ENCODE measurements around the gene TTC16. TPM values are rescaled to one million over a fixed set of nuclear protein-coding genes. Genes with fewer than 3 reads are reported as not detected.

Gene TTC16
- total and polyA plus RNA-seq, 2 donors (not counting 3 experiments of a cell fraction or from before 2014, with no cell fraction given): not detected

DNA sequence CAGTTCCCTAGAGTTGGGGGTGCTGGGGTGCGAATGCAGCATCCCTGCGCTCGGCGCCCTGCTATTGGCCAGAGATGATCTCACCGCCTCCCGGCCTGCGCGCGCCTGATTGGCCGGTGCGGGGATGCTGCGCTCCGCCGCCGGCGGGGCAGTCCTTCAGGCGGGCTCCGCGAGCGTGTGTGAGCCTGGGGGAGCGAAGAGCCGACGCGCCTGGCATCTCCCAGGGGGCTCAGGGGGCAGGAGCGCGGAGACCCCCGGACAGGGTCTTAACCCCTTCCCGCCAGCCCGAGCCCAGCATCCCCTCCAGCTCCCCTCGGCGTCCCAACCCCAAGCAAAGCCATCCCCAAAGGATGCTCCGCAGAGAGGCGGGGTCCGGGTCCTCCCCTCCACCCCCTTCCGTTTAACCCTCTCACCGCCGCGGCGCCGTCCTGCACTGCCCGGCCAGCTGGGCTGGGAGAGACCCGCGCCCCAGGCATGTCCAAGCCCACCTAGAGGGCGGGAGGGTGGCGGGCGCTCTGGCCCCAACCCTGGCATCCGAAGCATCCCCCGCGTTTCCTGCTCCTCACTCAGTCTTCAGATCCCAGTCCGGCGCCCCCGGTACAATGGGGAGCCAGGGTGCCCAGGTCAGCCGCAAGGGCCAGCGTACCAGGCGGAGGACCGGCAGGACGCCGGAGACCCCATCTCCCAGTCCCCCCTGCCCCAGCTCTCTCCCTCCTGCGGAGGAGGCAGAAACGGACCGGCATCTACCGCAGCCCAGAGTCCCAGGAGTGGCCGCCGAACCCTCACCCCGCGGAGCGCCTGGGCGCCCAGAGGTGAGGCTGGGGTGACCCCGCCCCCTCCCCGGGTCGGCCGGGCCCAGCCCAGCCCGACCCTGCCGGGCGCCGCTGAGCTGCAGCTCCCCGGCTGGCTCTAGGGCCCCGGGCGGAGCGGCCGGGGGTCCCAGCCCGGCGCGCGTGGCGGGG, 38.5 kb downstream of the TTC16 start:
- dilution Hi-C loops (cut with MboI; ENCODE audit: extremely low pct_ligation_motif_present, low sequenced_read_pairs) (no loop called here), intact Hi-C loops (cut with micrococcal nuclease) (loop anchor here (2.0 kb wide), 1 partner anchor 16 kb away; no protein-coding TSS in a partner anchor)
- FAIRE-seq: no peak
- no peak overlapping the region for H2AFZ ChIP-seq (ENCODE audit: low read depth, low read length)
- H3K27ac ChIP-seq (ENCODE audit: insufficient read depth, low read depth, low read length): no peak overlapping the region
- no peaks in the 10 kb centered on the region for H3K9me1 ChIP-seq (replicated peaks; ENCODE audit: control insufficient read depth, extremely low read depth, insufficient read depth, low read length)
- DNase-seq (ENCODE audit: low read depth, low spot score): no peak
- TF ChIP-seq, protein P1, sequence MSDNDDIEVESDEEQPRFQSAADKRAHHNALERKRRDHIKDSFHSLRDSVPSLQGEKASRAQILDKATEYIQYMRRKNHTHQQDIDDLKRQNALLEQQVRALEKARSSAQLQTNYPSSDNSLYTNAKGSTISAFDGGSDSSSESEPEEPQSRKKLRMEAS (IDR thresholded peaks at IDR 0.05; ENCODE audit: insufficient read depth, insufficient read length): no peak
- no peak for TF ChIP-seq POLR2A (IDR thresholded peaks at IDR 0.05; ENCODE audit: low read depth, low read length)
- TF ChIP-seq EZH2 (IDR thresholded peaks at IDR 0.05; ENCODE audit: borderline replicate concordance, low read depth, low read length, severe bottlenecking): no peak
- no peak for TF ChIP-seq MYC (IDR thresholded peaks at IDR 0.05; ENCODE audit: low read depth, low read length)
- no peak for TF ChIP-seq FOS (IDR thresholded peaks at IDR 0.05; ENCODE audit: borderline replicate concordance, insufficient read depth, low read length)
- no peak for TF ChIP-seq GATA2 (IDR thresholded peaks at IDR 0.05; ENCODE audit: insufficient read depth, insufficient read length, low read depth, low read length)
- TF ChIP-seq POLR2AphosphoS5 (IDR thresholded peaks at IDR 0.05; ENCODE audit: insufficient read depth, low read depth, low read length): no peak
- no peak for TF ChIP-seq JUN (IDR thresholded peaks at IDR 0.05; ENCODE audit: borderline replicate concordance, insufficient read depth, insufficient read length, low read depth)
- TF ChIP-seq CTCF (IDR thresholded peaks at IDR 0.05; ENCODE audit: extremely low read depth in 1 of 2, insufficient read depth in 1 of 2, low read depth in 1 of 2, low read length in 2 of 2): no peak
- no peak overlapping the region for H3K4me2 ChIP-seq (ENCODE audit: insufficient read depth, low read length)
- H3K79me2 ChIP-seq (ENCODE audit: control insufficient read depth, insufficient read depth, low read length): peaks cover 42% of the 10 kb centered on the region
- no peak overlapping the region for H3K9ac ChIP-seq (replicated peaks; ENCODE audit: extremely low read depth, insufficient read depth, low read length)
- ChIA-PET CTCF (interaction anchor here (1.1 to 1.4 kb wide), 4 partner anchors 19 to 251 kb away, joined by 3 to 4 read pairs (median 3); partner anchors contain the start of gene TOR2A), POLR2A (interaction anchor here (1.6 kb wide), 1 partner anchor 17 kb away, joined by 5 read pairs; no protein-coding TSS in a partner anchor)
- no peaks in the 10 kb centered on the region for H3K9me3 ChIP-seq (replicated peaks; ENCODE audit: control insufficient read depth, insufficient read depth, low read length)
- BruUV-seq (replicated peaks): no TSS peak
- no peak overlapping the region for H3K4me3 ChIP-seq (replicated peaks in 1 of 3; ENCODE audit: insufficient read depth in 1 of 3, low read depth in 1 of 3, low read length in 3 of 3)
- no peaks in the 10 kb centered on the region for H3K27me3 ChIP-seq (ENCODE audit: control insufficient read depth in 2 of 2, insufficient read depth in 2 of 2, low read length in 2 of 2)
- H3K36me3 ChIP-seq (ENCODE audit: control insufficient read depth in 2 of 2, extremely low read depth in 1 of 2, insufficient read depth in 2 of 2, low read length in 2 of 2): peaks cover 13 to 35% of the 10 kb centered on the region in 2 experiments
- H3K4me1 ChIP-seq (ENCODE audit: control insufficient read depth, extremely low read depth, insufficient read depth, low read length): peaks cover 12% of the 10 kb centered on the region
- H4K20me1 ChIP-seq (replicated peaks; ENCODE audit: control insufficient read depth, extremely low read depth, insufficient read depth, low read length): peaks cover 3% of the 10 kb centered on the region
